NCI-H1092 treated with DMSO at 0.1 percent for 48 hours (cell line): ENCODE results near the gene NDOR1.

Source experiments
- DNase-seq: peaks from one replicate; lab custom pipeline; 2025; lab: John Stamatoyannopoulos, UW

Gene NDOR1

GRCh38 chr9:137220317-137221094 lies 15.0 kb downstream of the NDOR1 start:
- no peak for DNase-seq

GRCh38 chr9:137221095-137221505 lies 15.6 kb downstream of the NDOR1 start:
- DNase-seq: no peak

- no peak for DNase-seq
Observed at GRCh38 chr9:137221506-137222111, 16.1 kb downstream of the NDOR1 start.

- peak; percentile 23 for DNase-seq
Observed at GRCh38 chr9:137222190-137223077, 16.9 kb downstream of the NDOR1 start, which contains the start of gene RNF208. Gene RNF208, minus strand, starts transcription at chr9:137222240. Its CDS starts 1,028 bp downstream, at chr9:137221212.

- peak; percentile 97 for DNase-seq
Observed at GRCh38 chr9:137223078-137223970, 17.8 kb downstream of the NDOR1 start.

GRCh38 chr9:137224830-137225694 lies 19.6 kb downstream of the NDOR1 start, which contains the start of gene CYSRT1:
Gene CYSRT1, plus strand, starts transcription at chr9:137225174. Its CDS starts 448 bp downstream, at chr9:137225622.
- no peak for DNase-seq

- no peak for DNase-seq
Observed at GRCh38 chr9:137225699-137226331, 20.3 kb downstream of the NDOR1 start.

- no peak for DNase-seq
Observed at GRCh38 chr9:137226338-137227053, 21.0 kb downstream of the NDOR1 start.

- DNase-seq: peak; percentile 63
Observed at GRCh38 chr9:137227054-137227852, 21.8 kb downstream of the NDOR1 start, which contains the start of gene RNF224. Gene RNF224, plus strand, starts transcription at chr9:137227502. Its CDS starts 834 bp downstream, at chr9:137228336.

- DNase-seq: no peak
Observed at GRCh38 chr9:137227853-137228505, 22.5 kb downstream of the NDOR1 start.

GRCh38 chr9:137228506-137228967 lies 23.0 kb downstream of the NDOR1 start:
- DNase-seq: no peak

GRCh38 chr9:137228968-137229896 lies 23.7 kb downstream of the NDOR1 start:
- DNase-seq: no peak

GRCh38 chr9:137229903-137230704 lies 24.6 kb downstream of the NDOR1 start:
- no peak for DNase-seq

- DNase-seq: no peak
Observed at GRCh38 chr9:137230705-137231371, 25.3 kb downstream of the NDOR1 start, which contains the start of gene SLC34A3. Gene SLC34A3, plus strand, starts transcription at chr9:137230901. Its CDS starts 802 bp downstream, at chr9:137231703.
